Measurements from ENCODE around the gene ANO9.
"Not testable (repeated sequence)": the region's sequence is repeated elsewhere in the genome, so short reads cannot be mapped to it uniquely, and the experiment has no call there.

ANO9 gene

GRCh38 chr11:434496-434895 lies 7.3 kb downstream of the ANO9 start:
- DNase-seq (ENCODE audit: low spot score): no peak

DNA sequence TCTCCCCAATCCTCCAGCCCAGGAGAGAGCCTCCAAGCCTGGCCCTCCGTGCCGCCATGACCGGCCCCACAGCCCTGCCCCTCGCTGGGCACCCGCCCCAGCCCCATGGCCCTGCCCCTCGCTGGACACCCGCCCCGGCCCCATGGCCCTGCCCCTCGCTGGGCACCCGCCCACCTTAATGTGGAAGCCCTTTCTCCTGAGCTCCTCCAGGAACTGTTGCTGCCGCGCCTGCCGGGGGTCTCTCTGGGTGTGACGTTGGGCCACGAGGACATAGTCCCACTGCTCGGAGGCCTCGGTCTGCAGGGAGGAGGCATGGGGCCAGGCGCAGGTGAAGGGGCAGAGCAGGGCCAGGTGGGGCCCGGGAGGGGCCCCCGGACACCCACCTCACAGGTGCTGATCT lies 8.2 kb downstream of the ANO9 start:
- no peak for DNase-seq (ENCODE audit: low spot score)

GRCh38 chr11:433111-433510 lies 8.7 kb downstream of the ANO9 start:
- DNase-seq (ENCODE audit: low spot score): no peak

DNA sequence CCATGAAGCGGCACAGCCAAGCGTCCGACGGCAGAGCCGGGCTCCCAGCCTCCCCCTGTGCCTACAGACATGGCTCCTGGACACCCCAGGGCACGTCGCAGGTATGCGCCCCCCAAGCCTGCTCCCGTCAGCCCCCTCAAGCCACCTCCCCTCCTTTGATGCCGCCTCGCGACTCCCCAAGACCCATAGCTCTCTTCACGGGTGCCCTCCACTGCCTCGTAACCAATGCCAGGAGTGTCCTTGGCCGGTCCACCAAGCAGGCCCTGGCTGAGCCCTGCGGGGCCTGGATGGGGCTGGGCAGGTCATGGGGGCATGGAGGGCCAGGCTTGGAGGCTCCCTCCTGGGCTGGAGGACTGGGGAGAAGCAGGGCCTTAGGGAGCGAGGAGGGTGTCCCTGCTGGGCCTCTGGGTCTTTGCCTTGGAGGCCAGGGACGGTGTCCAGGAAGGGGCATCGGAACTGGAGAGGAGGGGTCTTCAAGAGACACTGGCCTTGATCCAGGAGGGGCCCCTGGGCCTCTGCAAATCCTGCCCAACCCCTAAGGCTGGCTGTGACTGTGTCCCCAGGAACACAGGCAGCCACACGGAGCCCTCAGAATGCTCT lies 9.2 kb downstream of the ANO9 start:
- no peak for DNase-seq (ENCODE audit: low spot score)

- DNase-seq (ENCODE audit: low spot score): no peak
These were observed 9.9 kb downstream of the ANO9 start for GRCh38 chr11:431921-432320.

GRCh38 chr11:429931-430456 lies 11.8 kb downstream of the ANO9 start:
- DNase-seq (ENCODE audit: low spot score): no peak

GRCh38 chr11:429391-429790 lies 12.4 kb downstream of the ANO9 start:
- DNase-seq (ENCODE audit: low spot score): no peak

DNA sequence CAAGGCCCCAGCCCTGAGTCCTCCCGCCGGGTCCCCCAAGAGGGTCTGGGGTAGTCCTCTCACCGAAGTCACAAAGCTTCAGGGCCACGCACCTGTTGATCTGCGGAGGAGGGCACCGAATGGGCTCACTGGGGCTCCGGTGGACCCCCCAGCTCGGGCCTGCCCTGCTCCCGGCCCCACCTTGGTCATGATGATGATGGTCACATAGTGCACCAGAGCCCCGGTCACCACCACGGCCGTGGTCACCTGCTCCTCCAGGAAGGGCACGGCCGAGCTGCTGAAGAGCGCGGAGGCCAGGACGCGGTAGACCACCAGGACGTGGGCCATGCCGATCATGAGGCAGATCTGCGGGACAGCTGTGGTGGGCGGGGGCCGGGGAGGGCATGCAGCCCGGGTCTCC lies 13.5 kb downstream of the ANO9 start:
- DNase-seq (ENCODE audit: low spot score): no peak

GRCh38 chr11:426851-427250 lies 15.0 kb downstream of the ANO9 start:
- DNase-seq (ENCODE audit: low spot score): no peak

- no peak for DNase-seq (ENCODE audit: low spot score)
These were observed 16.5 kb downstream of the ANO9 start for GRCh38 chr11:425301-425700.

DNA sequence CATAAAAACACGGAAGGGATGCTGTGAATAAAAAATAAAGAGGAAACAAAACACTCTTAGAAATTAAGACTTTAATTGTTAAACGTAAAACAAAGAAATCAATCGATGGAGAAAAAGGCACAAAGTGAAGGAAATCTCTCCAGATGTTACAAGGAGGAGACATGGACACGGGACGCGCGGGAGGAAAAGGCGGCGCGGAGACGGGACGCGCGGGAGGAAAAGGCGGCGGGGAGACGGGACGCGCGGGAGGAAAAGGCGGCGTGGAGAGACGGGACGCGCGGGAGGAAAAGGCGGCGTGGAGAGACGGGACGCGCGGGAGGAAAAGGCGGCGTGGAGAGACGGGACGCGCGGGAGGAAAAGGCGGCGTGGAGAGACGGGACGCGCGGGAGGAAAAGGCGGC lies 17.0 kb downstream of the ANO9 start:
- not testable (repeated sequence) for DNase-seq (ENCODE audit: low spot score)

DNA sequence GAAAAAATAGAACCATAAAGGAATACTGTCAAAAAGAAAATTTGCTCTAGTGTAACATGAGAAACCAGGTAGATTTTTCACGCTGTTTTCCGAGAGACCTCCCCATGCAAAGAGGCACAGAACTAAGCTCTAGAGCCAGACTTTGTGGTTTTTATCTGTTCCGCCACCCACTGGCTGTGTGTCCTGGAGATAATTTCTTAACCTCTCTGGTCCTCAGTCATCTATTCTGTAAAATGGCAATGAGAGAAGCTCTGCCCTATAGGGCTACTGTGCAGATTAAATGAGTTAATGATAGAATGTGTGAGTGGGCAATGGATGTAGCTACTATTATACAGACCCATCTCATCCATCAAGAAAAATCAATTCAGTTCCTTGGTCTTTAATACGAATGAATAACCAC lies 17.6 kb downstream of the ANO9 start:
- no peak for DNase-seq (ENCODE audit: low spot score)

GRCh38 chr11:422249-422656 lies 19.6 kb downstream of the ANO9 start:
- no peak for DNase-seq (ENCODE audit: low spot score)

GRCh38 chr11:420911-421321 lies 20.9 kb downstream of the ANO9 start:
- no peak for DNase-seq (ENCODE audit: low spot score)

DNA sequence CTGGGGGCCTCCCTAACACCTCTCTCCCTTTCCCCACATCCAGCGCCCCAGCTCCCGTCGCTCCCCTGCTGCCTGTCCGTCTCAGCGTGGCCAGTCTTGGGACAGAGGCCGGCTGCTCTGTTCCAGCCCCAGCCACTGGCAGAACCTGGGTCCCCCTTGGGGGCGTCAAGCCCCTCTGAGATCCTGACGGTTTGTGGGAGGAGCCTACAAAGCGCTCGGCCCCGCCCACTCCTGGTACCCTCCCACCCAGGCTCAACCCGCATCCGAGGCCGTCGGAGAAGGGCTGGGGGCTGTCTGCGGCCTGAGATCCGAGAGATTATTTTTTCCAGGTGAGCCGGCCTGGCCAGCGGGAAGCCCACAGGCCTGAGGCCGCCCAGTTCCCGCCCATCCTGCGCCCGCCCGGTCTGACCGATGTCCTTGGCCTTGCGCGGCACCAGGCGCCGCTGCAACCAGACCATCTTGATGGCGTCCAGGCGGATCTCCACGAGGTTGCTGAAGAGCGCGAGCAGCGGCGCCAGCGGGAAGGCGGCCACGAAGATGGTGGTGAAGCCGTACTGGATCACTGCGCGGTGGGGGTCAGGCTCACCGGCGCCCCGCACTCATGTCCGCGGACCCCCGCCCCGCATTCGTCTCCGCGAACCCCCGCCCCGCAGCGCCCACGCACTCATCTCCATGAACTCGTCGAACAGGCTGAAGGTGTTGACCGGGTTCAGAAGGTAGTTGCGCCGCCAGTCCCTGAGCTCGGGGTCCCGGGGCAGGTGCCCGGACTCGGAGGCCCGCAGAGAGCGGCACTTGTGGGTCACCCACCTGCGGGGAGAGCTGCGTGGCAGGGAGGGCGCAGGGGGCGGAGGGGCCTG lies 21.5 kb downstream of the ANO9 start:
- no peak for DNase-seq (ENCODE audit: low spot score)

DNA sequence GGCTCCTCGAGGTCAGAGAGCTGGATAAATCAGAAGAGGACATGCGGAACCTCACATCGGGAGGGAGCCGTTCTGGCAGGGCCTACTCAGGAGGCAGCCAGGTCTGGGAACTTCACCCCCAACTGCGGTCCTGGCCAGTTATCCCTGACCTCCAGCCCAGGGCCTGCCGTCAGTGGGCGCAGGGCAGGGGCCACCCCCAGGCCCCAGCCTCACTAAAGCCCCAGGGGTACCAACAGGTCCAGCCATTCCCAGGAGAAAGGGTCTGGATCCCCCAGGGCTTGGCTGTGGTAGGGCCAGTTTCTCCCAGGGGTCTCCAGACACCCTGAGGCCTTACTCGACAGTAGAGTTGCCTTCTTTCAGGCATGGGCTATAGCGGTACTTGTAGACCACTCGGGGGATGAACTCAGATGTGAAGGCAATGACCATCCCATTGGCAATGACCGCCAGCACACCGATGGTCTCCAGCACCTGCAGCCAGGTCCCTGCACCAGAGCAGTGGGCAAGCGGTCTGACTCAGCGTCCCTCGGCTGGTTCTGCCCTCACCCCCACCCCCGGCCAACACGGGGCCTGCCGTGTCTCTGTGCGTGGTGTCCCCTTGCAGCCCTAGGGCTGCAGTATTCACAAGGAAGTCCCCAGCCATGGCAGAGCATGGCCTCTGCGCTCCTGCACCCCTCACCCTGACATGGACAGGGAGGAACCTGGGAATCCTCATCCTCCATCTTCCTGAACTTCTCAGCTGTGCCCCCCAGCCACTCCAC lies 22.4 kb downstream of the ANO9 start:
- no peak for DNase-seq (ENCODE audit: low spot score)

GRCh38 chr11:418343-419247 lies 23.2 kb downstream of the ANO9 start:
- DNase-seq (ENCODE audit: low spot score): no peak

DNA sequence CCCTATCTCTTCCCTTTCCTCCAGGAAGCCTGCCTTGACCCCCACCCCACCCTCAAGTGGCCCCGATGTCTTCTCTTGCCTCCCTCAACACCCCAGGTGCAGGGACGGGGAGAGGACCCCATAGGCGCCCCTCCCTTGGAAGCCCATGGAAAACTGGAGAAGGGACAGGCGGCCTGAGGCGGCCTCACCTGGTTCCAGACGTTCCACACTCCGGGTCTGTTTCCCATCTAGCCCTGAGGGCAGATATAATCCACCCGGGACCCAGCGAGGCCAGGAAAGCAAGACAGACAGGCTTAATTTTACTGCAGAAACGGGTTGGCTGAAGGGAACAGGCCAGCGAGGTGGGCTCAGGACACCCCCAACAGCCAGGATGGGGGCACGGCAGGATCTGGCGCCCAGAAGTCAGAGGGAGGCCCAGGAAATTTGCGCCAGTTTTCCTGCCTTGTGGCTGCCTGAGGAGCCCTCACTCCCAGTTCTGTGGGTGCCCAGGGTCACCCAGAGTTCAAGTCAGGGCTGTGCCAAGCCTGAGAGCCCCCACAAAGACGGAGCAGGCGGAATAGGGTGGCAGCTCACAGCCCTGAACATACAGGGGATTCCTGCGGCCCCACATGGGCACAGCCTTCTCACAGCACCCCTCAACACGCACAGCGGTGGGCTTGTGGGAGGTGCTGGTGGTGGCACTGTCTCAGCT lies 24.0 kb downstream of the ANO9 start:
- no peak for DNase-seq (ENCODE audit: low spot score)

DNA sequence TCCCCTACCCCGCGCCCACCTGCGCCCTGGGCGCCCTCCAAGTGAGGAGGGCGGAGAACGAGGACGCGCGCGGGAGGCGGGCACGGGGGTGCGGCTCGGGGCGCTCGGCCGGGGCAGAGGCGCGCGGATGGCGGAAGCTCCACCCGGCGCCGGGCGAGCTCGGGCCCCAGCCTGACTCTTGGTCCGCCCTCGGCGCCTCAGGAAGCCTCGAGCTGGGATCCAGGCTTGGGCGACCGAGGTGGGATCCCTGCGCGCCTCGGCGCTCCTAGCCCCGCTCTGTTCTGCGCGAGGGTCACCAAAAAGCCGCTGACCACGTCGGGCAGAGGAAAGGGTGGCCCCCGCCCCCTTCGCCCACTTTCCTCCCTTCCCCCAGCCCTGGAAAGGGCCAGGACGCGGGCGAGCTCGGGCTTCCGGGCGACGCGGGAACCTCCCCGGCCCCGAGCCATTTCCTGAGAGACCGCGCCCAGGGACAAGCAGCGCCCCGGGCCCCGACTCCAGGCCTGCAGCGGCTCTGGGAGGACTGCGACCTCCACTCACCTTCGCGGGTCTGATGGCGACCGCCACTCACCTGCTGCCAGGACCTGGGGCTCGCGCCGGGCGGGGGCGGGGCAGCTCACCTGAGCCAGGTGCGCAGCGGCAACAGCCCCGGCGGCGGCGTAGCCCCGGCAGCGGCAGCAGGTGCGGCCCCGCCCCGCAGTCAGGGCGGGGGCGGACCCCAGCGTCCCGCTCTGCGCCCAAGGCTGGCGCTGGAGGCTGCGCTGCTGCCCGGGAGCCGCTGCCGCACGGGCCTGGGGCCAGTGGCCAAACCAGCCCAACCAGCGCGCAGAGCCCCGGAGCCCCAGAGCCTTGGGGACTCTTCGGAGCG lies 24.8 kb downstream of the ANO9 start:
- no peak for DNase-seq (ENCODE audit: low spot score)
